CD4-positive, alpha-beta T cell treated with Interferon gamma for 1 hour (primary cell): Measurements from ENCODE around the gene USP40.

Source experiments
- DNase-seq: peaks from one replicate; pipeline ENCODE4 v3.0.0-alpha.2; 2020

The USP40 gene

DNA sequence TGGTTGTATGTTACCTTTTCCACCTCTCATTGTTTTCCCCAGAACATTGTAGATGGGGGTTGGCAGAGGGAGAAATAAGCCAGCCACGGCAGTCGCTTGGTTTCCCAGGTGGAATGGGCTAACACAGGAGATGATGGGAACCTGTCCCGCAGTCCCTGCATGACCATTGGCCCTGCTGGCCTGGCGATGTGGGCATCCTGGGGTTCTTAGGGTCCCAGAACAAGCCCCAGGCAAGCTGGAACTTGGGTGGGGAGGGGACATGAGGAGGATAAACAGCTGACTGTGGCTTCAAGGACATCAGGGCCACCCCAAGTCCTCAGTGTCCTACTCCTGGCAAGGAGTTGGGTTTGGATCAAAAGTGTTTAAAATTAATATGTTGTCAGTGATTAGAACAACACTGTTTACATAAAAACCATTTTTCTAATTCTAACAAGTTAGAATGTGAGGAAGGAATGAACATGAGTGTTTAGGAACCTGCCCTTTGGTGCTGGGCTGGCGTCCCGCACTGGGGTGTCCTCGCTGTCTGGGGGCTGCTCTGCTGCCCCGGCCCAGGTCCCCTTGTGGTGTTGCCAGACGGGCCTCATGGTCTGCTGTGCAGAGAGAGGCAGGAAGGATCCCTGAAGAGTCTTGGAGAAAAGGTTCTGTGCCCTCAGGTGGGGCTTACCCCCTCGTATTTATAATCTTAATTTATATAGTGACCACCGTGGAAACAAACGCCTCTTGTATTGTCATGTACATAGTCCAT, 95.1 kb downstream of the USP40 start:
- no peak for DNase-seq

DNA sequence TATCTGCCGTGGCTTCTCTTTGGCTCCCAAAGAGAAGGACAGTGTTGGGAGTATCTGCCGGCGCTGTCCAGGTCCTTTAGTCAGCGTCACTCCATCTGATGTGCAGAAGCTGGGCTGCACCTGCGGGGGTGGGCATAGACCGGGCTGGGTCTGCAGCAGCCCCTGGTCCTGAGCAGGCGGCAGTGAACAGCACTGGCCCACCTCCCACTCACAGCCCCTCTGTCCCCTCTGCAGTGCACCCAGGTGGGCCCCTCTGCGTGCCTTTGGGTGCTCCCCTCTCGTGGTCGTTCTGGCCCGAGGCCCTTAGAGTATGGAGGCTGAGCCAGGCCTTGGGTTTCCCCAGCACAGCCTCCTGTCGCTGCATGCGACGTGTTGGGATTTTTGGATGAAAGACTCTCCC, 95.7 kb downstream of the USP40 start:
- DNase-seq: no peak

DNA sequence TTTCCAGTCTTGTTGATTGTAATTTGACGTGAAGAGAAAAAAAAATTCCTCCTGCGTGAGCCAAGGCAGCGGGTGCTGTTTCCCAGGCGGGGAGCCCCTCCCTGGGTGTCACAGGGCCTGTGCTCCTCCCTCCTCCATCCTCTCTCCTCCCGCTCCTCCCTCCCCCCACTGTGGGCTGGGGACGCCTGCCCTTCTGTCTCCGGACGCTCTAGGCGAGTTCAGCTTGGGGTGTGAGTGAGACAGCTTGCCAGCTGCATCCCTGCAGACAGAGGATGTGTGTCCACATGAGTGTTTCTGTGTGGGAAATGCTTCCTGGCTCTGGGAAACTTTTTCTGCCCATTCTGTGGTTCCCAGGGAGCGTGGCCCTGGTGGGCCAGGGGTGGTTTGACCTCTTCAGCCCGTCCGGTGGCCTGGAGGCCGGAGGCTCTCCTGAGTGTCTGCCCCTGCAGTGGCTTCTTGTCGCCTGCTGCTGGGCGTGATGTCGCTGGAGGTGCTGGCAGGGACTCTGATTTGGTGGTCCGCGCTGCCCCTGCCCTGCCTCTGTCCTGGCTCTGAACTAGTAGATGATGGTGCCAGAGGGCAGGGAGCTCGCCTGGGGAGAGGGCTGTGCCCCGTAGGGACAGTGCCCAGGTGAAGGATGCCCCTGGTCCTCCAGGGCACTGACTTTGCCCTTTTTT, 96.4 kb downstream of the USP40 start:
- DNase-seq: no peak

DNA sequence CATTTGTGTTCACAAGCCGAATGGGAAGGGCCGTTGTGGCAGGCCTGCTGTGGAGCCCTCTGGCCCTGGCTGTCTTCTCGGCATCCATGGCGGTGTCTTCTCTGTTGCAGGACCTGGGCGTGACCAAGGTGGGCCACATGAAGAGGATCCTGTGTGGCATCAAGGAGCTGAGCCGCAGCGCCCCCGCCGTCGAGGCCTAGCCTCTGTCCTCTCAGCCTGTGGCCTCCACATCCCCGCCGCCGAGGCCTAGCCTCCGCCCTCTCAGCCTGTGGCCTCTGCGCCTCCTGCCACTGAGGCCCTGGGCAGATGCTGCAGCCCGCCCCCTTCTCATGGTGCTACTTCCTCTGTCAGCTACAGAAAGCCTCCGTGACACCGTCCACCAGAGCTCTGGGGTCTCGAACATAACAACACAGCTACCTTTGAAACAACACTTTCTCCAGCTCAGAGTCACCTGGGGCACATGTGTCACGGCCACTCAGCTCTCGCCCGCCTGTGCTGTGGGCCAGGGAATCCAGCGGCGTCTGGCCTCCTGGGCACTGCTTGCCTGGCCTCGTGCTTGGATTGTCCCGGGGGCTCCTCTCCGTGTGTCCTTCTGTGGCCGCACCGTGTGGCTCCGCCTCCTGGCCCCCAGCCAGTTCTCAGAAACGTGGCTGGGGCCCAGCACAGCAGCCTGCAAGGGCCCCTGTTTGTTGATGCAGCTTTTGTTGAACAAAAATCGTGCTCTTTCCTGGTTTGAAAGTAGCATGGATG, 97.1 kb downstream of the USP40 start:
- no peak for DNase-seq

DNA sequence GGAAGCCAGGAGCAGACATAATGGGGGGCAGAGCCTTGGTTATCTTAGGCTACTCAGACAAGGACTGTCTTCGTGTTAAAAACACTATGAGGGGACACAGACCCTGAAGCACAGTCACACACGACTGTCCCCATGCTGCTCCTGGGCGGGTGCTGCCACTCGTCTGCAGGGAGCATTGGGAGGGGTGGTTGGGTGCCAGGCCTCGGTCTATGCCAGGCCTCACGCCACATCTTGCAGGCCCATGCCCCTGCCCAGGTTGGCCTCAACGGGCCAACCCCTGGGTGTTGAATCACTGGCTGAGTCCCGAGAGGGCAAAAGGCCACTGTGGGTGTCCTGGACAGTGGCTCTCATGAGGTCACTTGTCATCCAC, 97.9 kb downstream of the USP40 start:
- no peak for DNase-seq

DNA sequence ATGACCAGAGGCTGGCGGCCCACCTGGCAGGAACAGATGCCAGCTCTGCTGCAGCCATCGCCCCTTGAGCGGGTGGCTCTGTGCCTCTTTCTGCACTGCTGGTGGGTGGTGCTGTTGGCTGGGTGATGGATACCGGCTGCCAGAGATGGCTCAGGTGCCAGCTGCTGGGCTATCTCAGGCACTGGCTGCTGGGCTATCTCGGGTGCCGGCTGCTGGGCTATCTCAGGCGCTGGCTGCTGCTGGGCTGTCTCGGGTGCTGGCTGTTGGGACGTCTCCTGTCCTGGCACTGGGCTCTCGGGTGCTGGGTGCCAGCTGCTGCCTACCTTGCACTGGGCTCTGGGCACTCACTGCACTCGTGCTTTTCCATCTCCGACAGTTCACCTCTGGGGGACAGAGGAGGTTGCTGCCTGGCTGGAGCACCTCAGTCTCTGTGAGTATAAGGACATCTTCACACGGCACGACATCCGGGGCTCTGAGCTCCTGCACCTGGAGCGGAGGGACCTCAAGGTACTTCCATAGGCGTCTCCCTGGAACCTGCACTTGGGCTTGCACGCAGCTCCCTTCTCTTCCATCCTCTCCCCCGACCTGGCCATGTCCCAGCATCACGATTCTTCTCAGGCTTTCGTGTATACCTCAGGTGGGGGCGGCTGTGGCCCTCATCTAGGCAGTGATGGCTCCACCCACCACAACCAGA, 98.4 kb downstream of the USP40 start:
- no peak for DNase-seq

DNA sequence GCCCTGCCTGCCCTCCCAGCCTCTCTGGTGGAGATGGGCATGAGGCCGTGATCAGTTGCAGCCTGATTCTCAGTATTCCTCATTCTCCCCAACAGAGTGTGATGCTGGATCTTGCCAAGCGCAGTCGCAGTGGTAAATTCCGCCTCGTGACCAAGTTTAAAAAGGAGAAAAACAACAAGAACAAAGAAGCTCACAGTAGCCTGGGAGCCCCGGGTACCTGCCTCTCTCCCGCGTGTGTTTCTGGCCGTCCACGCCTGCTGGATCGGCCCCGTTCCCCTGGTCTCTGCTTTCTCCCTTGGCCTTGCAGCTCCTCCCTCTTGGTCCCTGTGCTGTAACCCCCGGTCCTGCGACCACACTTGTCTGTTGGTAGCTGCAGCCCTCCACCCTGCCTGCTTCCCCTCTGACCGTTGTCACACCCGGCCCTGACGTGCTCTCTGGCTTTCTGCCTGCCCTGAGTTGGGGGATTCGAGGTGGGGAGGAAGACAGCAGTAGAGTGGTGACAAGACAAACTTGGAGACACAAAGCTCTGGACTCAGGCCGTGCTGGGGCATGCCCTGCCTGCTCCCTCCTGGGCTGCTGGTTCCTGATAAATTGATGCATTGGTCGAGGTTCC, 99.5 kb downstream of the USP40 start:
- no peak for DNase-seq

DNA sequence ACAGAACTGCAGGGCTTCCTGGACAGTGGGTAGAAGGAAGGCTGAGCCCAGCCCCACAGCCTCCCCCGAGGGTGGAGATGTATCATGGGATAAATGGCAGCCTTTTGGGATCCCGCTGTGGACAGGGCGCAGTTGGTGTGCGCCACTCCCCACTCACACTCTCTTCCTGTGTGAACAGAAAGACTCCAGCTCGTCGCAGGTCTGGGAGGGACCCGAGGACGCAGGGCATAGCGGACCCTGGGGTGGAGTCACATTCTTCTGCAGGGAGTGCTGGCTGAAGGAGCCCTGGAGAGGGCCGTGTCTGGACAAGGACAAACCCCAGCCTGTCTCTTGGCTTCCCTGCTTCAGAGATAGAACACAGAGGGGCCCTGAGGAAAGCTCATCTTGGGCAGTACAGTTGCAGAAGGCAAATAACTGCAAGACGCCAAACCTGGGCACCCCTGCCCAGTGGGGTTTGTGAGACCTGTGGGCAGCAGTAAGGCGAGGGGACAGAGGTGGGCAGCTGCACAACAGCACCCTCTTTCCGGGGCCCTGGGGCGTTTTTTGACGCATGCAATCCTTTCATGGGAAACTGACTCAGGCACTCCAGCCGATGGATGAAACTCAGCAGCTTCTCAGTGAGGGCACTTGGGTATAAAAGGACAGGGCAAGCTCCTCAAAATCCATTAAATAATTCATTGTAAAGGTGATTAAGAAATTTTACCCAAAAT, 101.9 kb downstream of the USP40 start:
- DNase-seq: no peak

DNA sequence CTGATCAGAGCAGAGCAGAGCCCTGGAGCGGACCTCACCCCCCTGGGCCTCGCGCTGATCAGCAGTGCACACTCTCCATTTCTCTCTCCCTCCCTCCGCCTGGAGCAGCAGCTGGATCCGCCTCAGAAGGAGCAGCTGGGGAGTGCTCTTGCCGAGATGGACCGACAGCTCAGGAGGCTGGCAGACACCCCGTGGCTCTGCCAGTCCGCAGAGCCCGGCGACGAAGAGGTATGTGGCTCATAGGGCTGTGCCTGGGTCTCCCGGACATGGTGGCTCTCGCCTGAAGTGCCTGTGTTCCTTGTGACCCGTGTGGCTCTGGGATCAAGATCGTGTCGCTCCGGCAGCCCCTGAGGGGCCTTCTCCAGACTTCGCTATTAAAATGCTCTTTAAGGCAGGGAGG, 102.5 kb downstream of the USP40 start:
- DNase-seq: no peak

DNA sequence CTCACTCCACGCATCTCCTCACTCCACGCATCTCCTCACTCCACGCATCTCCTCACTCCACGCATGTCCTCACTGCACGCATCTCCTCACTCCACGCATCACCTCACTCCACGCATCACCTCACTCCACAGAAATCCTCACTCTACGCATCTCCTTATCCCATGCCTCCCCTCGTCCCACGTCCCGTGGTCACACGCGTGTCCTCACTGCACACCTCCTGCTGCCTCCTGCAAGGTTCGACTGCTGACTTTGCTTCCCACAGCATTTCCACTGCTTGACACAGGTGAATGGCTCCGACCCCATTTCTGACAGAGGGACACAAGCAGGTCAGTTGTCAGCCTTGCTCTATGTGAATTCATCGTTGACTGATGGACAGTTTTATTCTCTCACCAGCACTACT, 103.0 kb downstream of the USP40 start:
- DNase-seq: no peak

DNA sequence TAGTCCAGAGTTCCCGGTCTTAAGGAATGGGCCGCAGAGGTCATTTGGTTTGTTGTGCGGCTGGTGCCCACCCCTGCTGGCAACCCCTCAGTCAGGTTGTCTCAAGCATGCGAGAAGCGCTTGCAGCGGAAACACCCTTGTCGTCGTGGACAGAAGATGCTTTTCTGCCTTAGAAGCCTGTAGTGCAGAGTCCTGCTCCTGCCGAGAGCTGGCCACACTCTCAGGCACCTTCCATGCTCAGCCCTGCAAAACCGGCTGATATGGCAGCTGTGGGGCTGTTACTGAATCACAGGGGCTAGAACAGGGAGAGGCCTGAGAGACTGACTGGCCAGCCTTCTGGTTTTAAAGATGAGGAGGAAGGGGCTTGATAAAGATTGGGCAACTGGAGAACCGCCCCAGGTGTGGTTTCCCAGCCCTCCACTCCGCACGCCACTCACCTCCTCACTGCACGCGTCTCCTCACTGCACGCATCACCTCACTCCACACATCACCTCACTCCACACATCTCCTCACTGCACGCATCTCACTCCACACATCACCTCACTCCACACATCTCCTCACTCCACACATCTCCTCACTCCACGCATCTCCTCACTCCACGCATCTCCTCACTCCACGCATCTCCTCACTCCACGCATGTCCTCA, 103.6 kb downstream of the USP40 start:
- DNase-seq: no peak

DNA sequence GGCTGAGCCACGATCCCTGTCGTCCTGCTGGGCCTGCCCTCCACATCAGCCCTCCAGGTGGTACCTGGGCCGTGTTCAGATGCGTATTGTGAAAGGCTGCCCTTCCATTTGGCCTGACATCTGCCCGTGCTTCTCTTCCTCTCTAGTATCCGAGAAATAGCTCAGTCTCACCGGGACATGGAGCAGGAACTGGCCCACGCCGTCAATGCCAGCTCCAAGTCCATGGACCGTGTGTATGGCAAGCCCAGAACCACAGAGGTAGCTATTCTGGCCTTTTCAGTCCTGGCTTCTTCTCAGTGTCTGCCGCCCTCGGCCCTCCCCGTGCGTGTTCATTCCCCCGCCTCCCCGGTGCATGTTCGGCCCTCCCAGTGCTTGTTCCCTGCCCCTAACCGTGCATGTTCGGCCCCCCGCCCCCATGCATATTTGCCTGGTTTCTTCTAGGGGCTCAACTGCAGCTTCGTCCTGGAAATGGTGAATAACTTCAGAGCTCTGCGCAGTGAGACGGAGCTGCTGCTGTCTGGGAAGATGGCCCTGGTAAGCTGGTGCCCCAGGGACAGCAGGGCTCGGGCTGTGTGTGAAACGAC, 104.3 kb downstream of the USP40 start:
- DNase-seq: no peak

DNA sequence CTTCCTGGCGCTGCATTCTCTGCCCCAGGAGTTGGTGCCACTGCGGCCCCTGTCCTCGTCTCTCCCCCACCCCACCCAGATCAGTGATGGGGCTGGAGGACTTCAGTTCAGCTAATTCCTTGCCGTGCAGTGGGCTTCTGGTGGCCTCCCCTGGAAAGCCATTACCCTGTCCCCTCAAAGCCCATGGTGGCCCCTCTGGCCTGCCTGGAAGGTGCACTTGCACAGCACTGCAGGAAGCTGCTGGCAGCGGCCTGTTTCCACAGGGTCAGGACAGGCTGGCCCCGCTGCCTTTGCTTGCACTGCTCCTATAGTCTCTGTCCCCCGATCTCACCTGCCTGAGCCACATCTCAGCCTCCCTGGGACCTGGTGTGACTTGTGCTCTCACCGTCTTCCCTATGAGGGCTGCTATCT, 105.1 kb downstream of the USP40 start:
- DNase-seq: no peak

DNA sequence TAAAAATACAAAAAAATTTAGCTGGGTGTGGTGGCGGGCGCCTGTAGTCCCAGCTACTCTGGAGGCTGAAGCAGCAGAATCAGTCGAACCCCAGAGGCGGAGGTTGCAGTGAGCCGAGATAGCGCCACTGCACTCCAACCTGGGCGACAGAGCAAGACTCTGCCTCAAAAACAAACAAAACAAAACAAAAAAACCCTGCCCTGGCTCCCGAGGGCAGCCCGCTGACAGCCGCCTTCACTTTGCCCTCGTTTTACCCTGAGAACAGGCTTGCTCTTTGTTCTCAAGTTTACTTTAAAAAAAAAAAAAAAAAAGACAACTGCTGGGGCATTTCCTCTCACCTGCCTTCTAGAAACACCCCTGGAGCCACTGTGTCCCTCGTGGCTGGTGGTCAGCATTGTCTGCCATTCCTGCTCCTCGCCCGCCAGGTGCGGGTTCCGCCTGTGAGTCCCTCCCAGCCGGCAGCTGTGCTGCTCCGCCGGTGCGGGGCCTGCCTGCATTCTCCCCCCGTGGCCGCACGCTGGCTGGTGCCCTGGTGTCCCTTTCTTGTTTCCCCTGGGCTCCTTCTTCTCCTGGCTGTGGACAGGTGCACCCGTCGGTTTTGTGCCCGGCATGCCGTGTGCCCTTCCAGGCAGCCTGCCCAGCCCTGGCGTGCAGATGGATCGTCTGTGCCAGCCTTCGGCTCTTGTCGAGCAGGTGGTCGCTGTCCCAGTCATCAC, 105.7 kb downstream of the USP40 start:
- no peak for DNase-seq

DNA sequence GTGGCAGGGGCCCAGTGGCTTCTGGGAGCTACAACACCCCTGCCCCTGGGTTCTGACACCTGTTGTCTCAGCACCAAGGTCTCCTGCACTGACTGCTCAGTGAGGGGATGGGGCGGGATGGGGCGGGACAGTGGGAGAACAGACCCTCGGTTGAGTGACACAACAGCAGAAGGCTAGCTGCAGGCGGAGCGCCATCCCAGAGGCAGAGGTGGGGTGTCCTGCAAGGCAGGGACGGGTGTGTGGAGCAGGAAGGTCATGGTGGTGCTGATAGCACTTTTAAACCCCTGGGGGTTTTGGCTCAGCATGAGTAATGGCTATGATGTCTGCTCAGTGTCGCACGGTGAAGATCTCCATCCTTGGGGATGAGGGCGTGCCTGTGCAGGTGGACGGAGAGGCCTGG, 107.2 kb downstream of the USP40 start:
- DNase-seq: no peak

DNA sequence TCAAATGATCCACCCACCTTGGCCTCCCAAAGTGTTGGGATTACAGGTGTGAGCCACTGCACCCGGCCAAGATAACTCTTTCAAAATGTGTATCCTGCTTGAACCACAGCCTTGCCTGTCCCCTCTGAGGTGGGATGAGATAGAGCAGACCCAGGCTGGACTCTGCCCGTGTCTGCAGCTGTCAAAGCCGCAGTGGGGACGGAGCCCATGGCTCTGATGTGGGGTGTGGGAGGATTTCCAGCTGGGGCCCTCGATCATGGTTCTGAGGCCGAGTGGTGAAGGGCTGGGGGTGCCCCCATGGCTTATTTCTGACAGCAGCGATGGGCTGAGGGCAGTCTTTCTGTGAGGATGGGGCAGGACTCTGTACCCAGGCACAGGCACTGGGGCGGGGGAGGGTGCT, 107.8 kb downstream of the USP40 start:
- no peak for DNase-seq

DNA sequence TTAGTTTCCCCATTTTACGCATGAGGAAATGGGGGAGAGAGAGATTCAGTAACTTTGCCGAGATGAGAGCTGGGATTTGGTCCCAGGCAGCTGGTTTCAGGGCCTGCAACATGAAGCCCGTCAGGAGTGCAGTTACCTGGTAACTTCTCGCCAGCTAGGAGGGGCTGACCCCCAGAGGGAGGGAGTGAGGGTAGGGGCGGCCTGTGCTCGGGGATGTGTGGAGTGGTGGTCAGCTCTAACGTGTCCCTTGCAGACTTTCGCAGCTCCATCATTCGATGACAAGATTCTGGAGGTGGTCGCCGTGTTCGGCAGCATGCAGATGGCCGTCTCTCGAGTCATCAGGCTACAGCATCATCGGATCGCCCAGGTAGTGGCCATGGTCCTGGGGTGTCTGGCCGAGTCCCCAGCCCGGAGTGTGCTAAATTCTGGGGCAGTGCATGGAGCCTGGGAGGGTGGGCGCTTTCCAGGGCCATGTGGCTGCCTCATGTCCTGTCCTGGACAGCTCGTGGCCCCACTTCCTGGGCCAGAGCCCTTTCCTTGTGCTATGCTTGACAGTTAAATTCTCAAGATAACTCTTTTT, 108.5 kb downstream of the USP40 start:
- no peak for DNase-seq

DNA sequence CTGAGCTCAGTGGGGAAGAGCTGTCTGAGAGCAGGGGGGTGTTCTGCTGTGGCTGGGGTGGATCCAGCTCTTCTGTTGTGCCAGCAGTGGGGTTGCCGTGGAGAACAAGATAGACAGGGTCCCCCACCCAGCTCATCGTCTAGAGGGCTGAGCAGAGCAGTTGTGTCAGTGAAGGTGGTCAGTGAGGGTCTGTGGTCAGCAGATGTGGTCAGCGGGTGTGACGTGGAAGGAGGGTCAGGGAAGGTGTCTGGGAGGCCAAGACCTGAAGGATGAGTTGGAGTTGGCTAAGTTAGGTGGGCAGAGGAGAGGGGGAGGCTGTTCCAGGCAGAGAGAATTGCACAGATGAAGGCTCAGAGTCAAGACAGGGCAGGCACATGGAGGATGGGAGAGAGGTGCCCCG, 109.2 kb downstream of the USP40 start:
- DNase-seq: no peak

DNA sequence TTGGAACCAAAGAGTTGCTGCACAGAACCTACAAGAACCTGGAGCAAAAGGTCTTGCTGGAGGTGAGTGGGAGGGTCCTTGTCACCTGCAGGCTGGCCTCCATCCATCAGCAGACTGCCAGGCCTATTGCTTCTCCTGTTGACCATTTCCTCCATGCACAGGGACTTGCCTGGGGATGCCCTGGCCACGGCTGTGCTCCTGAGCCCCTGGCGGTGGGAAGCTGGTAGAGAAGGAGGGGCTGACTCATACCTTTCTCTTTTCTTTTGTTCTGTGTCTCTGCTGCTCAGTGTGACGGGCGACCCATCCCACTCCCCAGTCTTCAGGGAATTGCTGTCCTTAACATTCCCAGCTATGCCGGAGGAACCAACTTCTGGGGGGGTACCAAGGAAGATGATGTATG, 109.6 kb downstream of the USP40 start:
- DNase-seq: no peak

DNA sequence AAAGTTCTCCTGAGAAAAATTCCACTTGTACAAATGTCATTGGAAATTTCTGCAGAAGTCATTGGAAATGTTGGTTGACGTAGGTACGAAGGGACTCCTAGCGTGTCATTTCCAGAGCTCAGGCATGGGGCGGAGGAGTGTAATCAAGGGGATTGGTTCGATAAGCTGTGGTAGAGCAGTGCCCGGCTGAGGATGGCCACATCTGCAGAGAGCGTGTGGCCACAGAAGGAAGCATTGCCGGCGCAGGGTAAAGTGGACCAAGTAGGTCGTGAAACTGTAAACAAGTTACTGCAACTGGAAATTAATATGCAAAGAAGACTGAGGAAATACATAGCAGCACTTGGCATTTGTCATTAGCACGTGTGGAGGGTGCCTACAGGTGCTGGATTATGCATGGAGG, 110.5 kb downstream of the USP40 start:
- DNase-seq: no peak
